ENCODE results near the gene CUEDC2.
A peak's percentile ranks its signal among the peaks of the same experiment; 100 is the strongest.

Gene CUEDC2

GRCh38 chr10:102397222-102398171 lies 34.9 kb downstream of the CUEDC2 start:
- Histone ChIP-seq H3K4me1 (ENCODE audit: low read length) (peaks cover 43% of the 10 kb centered on the region), H3K4me2 (ENCODE audit: low read length) (peak overlapping the region; percentile 95)

DNA sequence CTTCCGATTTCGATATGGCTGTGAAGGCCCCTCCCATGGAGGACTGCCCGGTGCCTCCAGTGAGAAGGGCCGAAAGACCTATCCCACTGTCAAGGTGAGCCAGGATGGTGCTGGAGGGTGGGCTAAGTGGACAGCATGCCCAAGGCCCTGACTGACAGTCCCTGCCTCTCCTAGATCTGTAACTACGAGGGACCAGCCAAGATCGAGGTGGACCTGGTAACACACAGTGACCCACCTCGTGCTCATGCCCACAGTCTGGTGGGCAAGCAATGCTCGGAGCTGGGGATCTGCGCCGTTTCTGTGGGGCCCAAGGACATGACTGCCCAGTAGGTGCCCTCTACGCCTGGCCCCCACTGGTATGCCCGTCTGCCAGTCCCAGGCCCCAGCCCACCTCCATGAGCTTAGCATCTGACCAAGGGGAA lies 35.6 kb downstream of the CUEDC2 start:
- H3K79me2 ChIP-seq (ENCODE audit: low read length) = peaks cover 45% of the 10 kb centered on the region
- H3K27ac ChIP-seq (ENCODE audit: low read length) = peak overlapping the region; percentile 97
- H3K27me3 ChIP-seq (ENCODE audit: low read depth, low read length) = no peaks in the 10 kb centered on the region
- H4K20me1 ChIP-seq (ENCODE audit: insufficient read depth, low read length) = peaks cover 13% of the 10 kb centered on the region
- H3K36me3 ChIP-seq (replicated peaks; ENCODE audit: low read depth, low read length) = peaks cover 45% of the 10 kb centered on the region
- H2AFZ ChIP-seq (ENCODE audit: low read depth, low read length) = no peak overlapping the region
- H3K4me1 ChIP-seq (ENCODE audit: low read length) = peaks cover 43% of the 10 kb centered on the region
- peak overlapping the region; percentile 99 for H3K9ac ChIP-seq (ENCODE audit: low read length)
- H3K9me3 ChIP-seq (ENCODE audit: insufficient read depth, low read length) = no peaks in the 10 kb centered on the region
- H3K4me3 ChIP-seq (ENCODE audit: low read length) = peak overlapping the region; percentile 93
- peak overlapping the region; percentile 95 for H3K4me2 ChIP-seq (ENCODE audit: low read length)
- TF ChIP-seq EZH2phosphoT487 (IDR thresholded peaks at IDR 0.05; ENCODE audit: low read depth) = no peak
- no peak for TF ChIP-seq CTCF (IDR thresholded peaks at IDR 0.05; ENCODE audit: low read depth, low read length)

More at GRCh38 chr10:102397222-102398171, 34.9 kb downstream of the CUEDC2 start:
- Histone ChIP-seq H3K27ac (ENCODE audit: low read length) (peak overlapping the region; percentile 97; the same call in 1 of the 2 replicates), H3K79me2 (ENCODE audit: low read length) (peaks cover 45% of the 10 kb centered on the region), H3K27me3 (ENCODE audit: low read depth, low read length) (no peaks in the 10 kb centered on the region), H3K9ac (ENCODE audit: low read length) (peak overlapping the region; percentile 99; the same call in 1 of the 2 replicates), H3K36me3 (replicated peaks; ENCODE audit: low read depth, low read length) (peaks cover 45% of the 10 kb centered on the region), H3K4me3 (ENCODE audit: low read length) (peak overlapping the region; percentile 93; the same call in 1 of the 2 replicates), H4K20me1 (ENCODE audit: insufficient read depth, low read length) (peaks cover 13% of the 10 kb centered on the region), H3K9me3 (ENCODE audit: insufficient read depth, low read length) (no peaks in the 10 kb centered on the region), H2AFZ (ENCODE audit: low read depth, low read length) (no peak overlapping the region)
- no peak for TF ChIP-seq CTCF (IDR thresholded peaks at IDR 0.05; ENCODE audit: low read depth, low read length)
- TF ChIP-seq EZH2phosphoT487 (IDR thresholded peaks at IDR 0.05; ENCODE audit: low read depth) = no peak

- Histone ChIP-seq H4K20me1 (ENCODE audit: insufficient read depth, low read length) (peaks cover 10% of the 10 kb centered on the region), H3K4me2 (ENCODE audit: low read length) (peak overlapping the region; percentile 95), H3K4me3 (ENCODE audit: low read length) (peak overlapping the region; percentile 93), H3K27me3 (ENCODE audit: low read depth, low read length) (no peaks in the 10 kb centered on the region), H3K9me3 (ENCODE audit: insufficient read depth, low read length) (no peaks in the 10 kb centered on the region), H3K36me3 (replicated peaks; ENCODE audit: low read depth, low read length) (peaks cover 42% of the 10 kb centered on the region), H2AFZ (ENCODE audit: low read depth, low read length) (no peak overlapping the region), H3K27ac (ENCODE audit: low read length) (peak overlapping the region; percentile 97), H3K9ac (ENCODE audit: low read length) (peak overlapping the region; percentile 99), H3K79me2 (ENCODE audit: low read length) (peaks cover 45% of the 10 kb centered on the region), H3K4me1 (ENCODE audit: low read length) (peaks cover 43% of the 10 kb centered on the region)
- TF ChIP-seq CTCF (IDR thresholded peaks at IDR 0.05; ENCODE audit: low read depth, low read length) (no peak), EZH2phosphoT487 (IDR thresholded peaks at IDR 0.05; ENCODE audit: low read depth) (no peak)
These were observed 36.1 kb downstream of the CUEDC2 start for GRCh38 chr10:102396317-102396650.

Data from OCI-LY3 (cell line).